HUES64 (cell line): ENCODE measurements around the gene LSM3.

Source experiments
- H3K27ac ChIP-seq: 2 replicates; pipeline ENCODE4 v1.7.0; 2013; ENCODE audit warnings: low read depth, low read length, inconsistent platforms
- H3K27me3 ChIP-seq: 2 replicates; pipeline ENCODE4 v1.6.1; 2013; ENCODE audit warnings: mild to moderate bottlenecking, low read length; ENCODE audit not compliant: insufficient read depth
- H3K36me3 ChIP-seq: 2 replicates; pipeline ENCODE4 v1.6.1; 2013; ENCODE audit warnings: mild to moderate bottlenecking, low read length; ENCODE audit not compliant: insufficient read depth
- H3K4me1 ChIP-seq: 2 replicates; pipeline ENCODE4 v1.6.1; 2013; ENCODE audit warnings: mild to moderate bottlenecking, low read length, moderate library complexity; ENCODE audit not compliant: insufficient read depth
- H3K4me3 ChIP-seq: 2 replicates; pipeline ENCODE4 v1.5.1; 2013; ENCODE audit warnings: mild to moderate bottlenecking, low read length, moderate library complexity
- H3K9ac ChIP-seq: 2 replicates; pipeline ENCODE4 v1.6.1; 2013; ENCODE audit warnings: mild to moderate bottlenecking, low read depth, low read length
- H3K9me3 ChIP-seq: 2 replicates; pipeline ENCODE4 v1.6.1; 2013; ENCODE audit warnings: low read depth, low read length; ENCODE audit not compliant: insufficient read depth
- WGBS: fragments of 150-250, 120-280 bp; methylation state at CpG from one replicate; pipeline ENCODE4 v1.1.7; 2013; ENCODE audit warnings: missing lambda C conversion rate; 5-methylcytosine and 5-hydroxymethylcytosine counted together

LSM3 gene

GRCh38 chr3:14150491-14151230 is 28.0 kb upstream of the LSM3 start:
- Histone ChIP-seq H3K4me3 (no peak overlapping the region), H3K27me3 (no peaks in the 10 kb centered on the region), H3K4me1 (peaks cover 6% of the 10 kb centered on the region; the same call in 1 of the 2 replicates), H3K9me3 (no peaks in the 10 kb centered on the region), H3K36me3 (peaks cover 52% of the 10 kb centered on the region), H3K9ac (no peak overlapping the region), H3K27ac (no peak overlapping the region)
- WGBS = 91% methylated on average over 9 of the region's 9 CpGs

DNA sequence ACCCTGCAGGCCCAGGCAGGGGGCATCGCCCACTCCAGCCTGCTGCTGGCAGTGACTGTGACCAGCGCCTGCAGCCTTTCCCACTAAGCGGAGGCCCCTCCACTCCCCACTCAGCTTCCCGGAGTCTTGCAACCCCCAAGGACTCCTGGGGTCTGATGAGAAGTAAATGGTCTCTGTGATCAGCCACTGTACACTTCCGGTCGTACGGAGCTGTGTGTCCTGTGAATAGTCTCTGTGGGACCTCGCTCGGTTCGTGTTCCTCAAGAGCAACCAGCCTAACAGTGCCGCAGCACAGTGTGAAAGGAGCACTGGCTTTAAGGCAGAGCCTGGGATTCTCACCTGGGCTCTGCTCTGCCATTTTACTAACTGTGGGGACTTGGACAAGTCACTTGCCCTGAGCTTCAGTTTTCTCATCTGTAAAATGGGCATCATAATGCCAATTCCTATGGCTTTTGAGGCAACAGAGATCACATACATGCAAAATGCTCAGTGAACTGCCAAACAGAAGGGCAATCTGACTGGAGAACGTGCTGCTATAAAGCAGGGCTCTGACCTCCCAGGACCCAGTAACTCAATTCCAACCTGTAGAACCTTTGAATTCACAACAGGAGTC is 27.0 kb upstream of the LSM3 start:
- no peaks in the 10 kb centered on the region for H3K9me3 ChIP-seq
- peaks cover 52% of the 10 kb centered on the region for H3K36me3 ChIP-seq
- no peak overlapping the region for H3K9ac ChIP-seq
- no peak overlapping the region for H3K27ac ChIP-seq
- no peaks in the 10 kb centered on the region for H3K27me3 ChIP-seq
- peaks cover 6% of the 10 kb centered on the region; the same call in 1 of the 2 replicates for H3K4me1 ChIP-seq
- 95% methylated on average over 12 of the region's 12 CpGs for WGBS
- no peak overlapping the region for H3K4me3 ChIP-seq

GRCh38 chr3:14152233-14152962 is 26.2 kb upstream of the LSM3 start:
- H3K36me3 ChIP-seq = peaks cover 52% of the 10 kb centered on the region

DNA sequence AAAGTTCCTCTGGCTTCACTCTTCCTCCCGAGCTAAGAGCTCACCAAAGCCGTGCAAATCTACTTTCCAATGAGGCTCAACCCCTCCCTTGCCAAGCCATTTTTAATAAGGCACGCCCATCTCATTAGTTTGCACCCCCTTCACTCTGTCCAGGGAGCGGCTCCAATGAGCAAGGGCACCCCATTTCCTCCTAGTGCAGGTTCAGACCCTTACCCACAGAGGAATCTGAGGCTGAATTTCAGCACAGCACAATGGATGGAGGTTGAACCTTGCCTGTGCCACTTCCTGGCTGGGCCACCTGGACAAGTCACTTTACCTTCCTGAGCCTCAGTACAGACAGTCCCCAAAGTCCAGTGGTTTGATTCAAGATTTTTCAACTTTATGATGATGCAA is 25.7 kb upstream of the LSM3 start:
- no peaks in the 10 kb centered on the region for H3K27me3 ChIP-seq
- no peak overlapping the region for H3K9ac ChIP-seq
- 88% methylated on average over 4 of the region's 4 CpGs for WGBS
- H3K4me3 ChIP-seq = no peak overlapping the region
- H3K4me1 ChIP-seq = peaks cover 5% of the 10 kb centered on the region; the same call in 1 of the 2 replicates
- no peak overlapping the region for H3K27ac ChIP-seq
- H3K9me3 ChIP-seq = no peaks in the 10 kb centered on the region
- peaks cover 56% of the 10 kb centered on the region for H3K36me3 ChIP-seq

More at GRCh38 chr3:14152233-14152962, 26.2 kb upstream of the LSM3 start:
- peaks cover 6% of the 10 kb centered on the region; the same call in 1 of the 2 replicates for H3K4me1 ChIP-seq
- H3K4me3 ChIP-seq = no peak overlapping the region
- 91% methylated on average over 7 of the region's 11 CpGs for WGBS
- H3K9ac ChIP-seq = no peak overlapping the region
- no peaks in the 10 kb centered on the region for H3K9me3 ChIP-seq
- H3K27ac ChIP-seq = no peak overlapping the region
- no peaks in the 10 kb centered on the region for H3K27me3 ChIP-seq

- H3K27ac ChIP-seq = no peak overlapping the region
- no peak overlapping the region for H3K9ac ChIP-seq
- H3K36me3 ChIP-seq = peaks cover 60% of the 10 kb centered on the region
- H3K4me3 ChIP-seq = no peak overlapping the region
- H3K27me3 ChIP-seq = no peaks in the 10 kb centered on the region
- whole genome bisulfite sequencing = 97% methylated on average over 6 of the region's 6 CpGs
- no peaks in the 10 kb centered on the region for H3K9me3 ChIP-seq
- H3K4me1 ChIP-seq = no peaks in the 10 kb centered on the region
Measured at GRCh38 chr3:14153663-14154062, 25.0 kb upstream of the LSM3 start.

- no peak overlapping the region for H3K4me3 ChIP-seq
- WGBS = 99% methylated on average over 5 of the region's 5 CpGs
- H3K9ac ChIP-seq = no peak overlapping the region
- H3K36me3 ChIP-seq = peaks cover 66% of the 10 kb centered on the region
- no peaks in the 10 kb centered on the region for H3K27me3 ChIP-seq
- H3K27ac ChIP-seq = no peak overlapping the region
- H3K4me1 ChIP-seq = no peaks in the 10 kb centered on the region
- H3K9me3 ChIP-seq = no peaks in the 10 kb centered on the region
Measured at GRCh38 chr3:14154276-14154675, 24.3 kb upstream of the LSM3 start.

DNA sequence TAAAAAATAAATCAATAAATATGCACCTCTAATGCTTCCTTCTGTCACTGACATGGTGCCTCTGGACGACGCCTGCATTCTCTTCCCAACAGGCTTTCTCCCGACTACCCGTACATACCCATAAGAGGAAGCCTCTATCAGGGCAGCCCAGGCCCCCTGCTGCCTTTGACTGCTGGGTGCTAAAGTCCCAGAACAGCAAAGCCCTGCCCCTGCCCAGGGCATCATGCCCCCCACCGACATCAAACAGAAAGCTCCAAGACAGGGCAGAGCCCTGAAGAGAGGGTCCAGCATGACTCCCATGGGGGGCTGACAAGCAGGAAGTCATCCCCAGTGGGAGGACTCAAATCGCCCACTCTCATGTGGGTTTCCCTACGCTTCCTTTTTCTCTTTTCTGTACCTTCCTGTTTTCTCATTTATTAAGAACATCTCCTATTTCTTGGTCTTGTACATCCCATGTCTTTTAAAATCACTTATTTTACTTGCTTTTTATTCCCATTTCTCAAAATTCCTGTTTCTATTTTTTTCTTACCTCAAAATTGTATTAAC is 23.6 kb upstream of the LSM3 start:
- Histone ChIP-seq H3K27me3 (no peaks in the 10 kb centered on the region), H3K36me3 (peaks cover 73% of the 10 kb centered on the region), H3K4me3 (no peak overlapping the region), H3K9ac (no peak overlapping the region), H3K4me1 (no peaks in the 10 kb centered on the region), H3K9me3 (no peaks in the 10 kb centered on the region), H3K27ac (no peak overlapping the region)
- 89% methylated on average over 7 of the region's 7 CpGs for WGBS

DNA sequence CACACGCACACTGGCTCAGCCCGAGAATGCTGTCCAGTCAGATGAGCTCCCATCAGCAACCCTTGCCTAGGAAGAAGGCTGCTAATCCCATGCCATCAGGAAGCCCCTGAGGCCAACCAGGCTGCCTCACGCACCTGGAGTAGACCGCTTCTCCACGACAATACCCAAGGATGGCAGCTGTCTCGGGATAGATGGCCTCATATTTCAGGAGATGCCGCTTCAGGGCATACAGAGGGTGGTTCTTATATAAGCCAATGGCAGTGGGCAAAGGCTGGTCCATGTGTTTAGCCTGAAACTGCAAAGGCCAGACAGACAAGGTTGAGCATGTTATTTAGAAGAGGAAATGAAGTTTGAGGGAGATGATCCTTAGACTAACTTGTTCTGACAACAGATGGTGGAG is 22.4 kb upstream of the LSM3 start:
- 95% methylated on average over 7 of the region's 7 CpGs for WGBS
- Histone ChIP-seq H3K27ac (no peak overlapping the region), H3K27me3 (no peaks in the 10 kb centered on the region), H3K4me3 (no peak overlapping the region), H3K9me3 (peaks cover 5% of the 10 kb centered on the region; the same call in 1 of the 2 replicates), H3K9ac (no peak overlapping the region), H3K36me3 (peaks cover 85% of the 10 kb centered on the region), H3K4me1 (no peaks in the 10 kb centered on the region)

GRCh38 chr3:14156843-14157561 is 21.6 kb upstream of the LSM3 start:
- Histone ChIP-seq H3K27me3 (no peaks in the 10 kb centered on the region), H3K4me3 (no peak overlapping the region), H3K36me3 (peaks cover 89% of the 10 kb centered on the region), H3K9me3 (peaks cover 13% of the 10 kb centered on the region), H3K9ac (no peak overlapping the region), H3K27ac (no peak overlapping the region), H3K4me1 (no peaks in the 10 kb centered on the region)
- WGBS = 95% methylated on average over 13 of the region's 13 CpGs

DNA sequence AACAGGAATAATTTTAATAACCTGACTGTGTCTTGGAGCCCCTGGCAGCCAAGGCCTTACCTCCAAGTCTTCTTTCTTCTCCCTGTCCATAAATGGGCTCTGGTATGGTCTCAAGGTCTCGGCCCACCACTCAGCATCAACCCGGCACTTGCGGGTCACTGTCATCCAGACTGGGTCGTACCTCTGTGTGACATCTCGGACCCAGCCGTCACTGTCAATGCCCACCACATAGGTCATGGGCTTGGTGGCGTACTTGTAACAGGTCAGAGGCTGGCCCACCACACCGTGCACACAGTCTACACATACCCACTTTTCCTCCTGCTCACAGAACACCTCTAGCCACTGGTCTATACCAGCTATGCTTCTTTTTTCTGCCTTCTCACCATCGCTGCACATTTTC is 20.7 kb upstream of the LSM3 start:
- WGBS = 96% methylated on average over 9 of the region's 9 CpGs
- no peaks in the 10 kb centered on the region for H3K4me1 ChIP-seq
- no peak overlapping the region for H3K4me3 ChIP-seq
- peaks cover 92% of the 10 kb centered on the region for H3K36me3 ChIP-seq
- no peaks in the 10 kb centered on the region for H3K27me3 ChIP-seq
- no peak overlapping the region for H3K9ac ChIP-seq
- peaks cover 22% of the 10 kb centered on the region for H3K9me3 ChIP-seq
- H3K27ac ChIP-seq = no peak overlapping the region
